Osteoblast (primary cell): ENCODE measurements around the gene BRSK2. TPM values are rescaled to one million over a fixed set of nuclear protein-coding genes. Genes with fewer than 3 reads are reported as not detected.
"Not testable (repeated sequence)": the region's sequence is repeated elsewhere in the genome, so short reads cannot be mapped to it uniquely, and the experiment has no call there.

Experiments
- DNase-seq: peaks from one replicate; pipeline ENCODE4 v3.0.0; 2011; ENCODE audit warnings: low spot score, mixed read lengths; ENCODE audit not compliant: insufficient read length; ENCODE audit errors: missing footprints
- H2AFZ ChIP-seq: 2 replicates; pipeline ENCODE4 v1.6.0; 2011; ENCODE audit warnings: mild to moderate bottlenecking, low read length
- H3K27ac ChIP-seq: 2 replicates; pipeline ENCODE4 v1.5.1; 2011; ENCODE audit warnings: mild to moderate bottlenecking, low read depth, low read length, moderate library complexity
- H3K27me3 ChIP-seq: 2 replicates; pipeline ENCODE4 v1.6.0; 2012; ENCODE audit warnings: mild to moderate bottlenecking, control low read depth, inconsistent platforms, low read length, moderate library complexity; ENCODE audit not compliant: insufficient read depth
- H3K36me3 ChIP-seq: 2 replicates; pipeline ENCODE4 v1.5.1; 2011; ENCODE audit warnings: mild to moderate bottlenecking, low read length, control low read depth, moderate library complexity; ENCODE audit not compliant: insufficient read depth
- H3K4me1 ChIP-seq: 2 replicates; pipeline ENCODE4 v1.5.1; 2011; ENCODE audit warnings: mild to moderate bottlenecking, low read length, control low read depth, moderate library complexity; ENCODE audit not compliant: insufficient read depth
- H3K4me2 ChIP-seq: 2 replicates; pipeline ENCODE4 v1.6.0; 2011; ENCODE audit warnings: mild to moderate bottlenecking, low read length; ENCODE audit not compliant: insufficient read depth
- H3K4me3 ChIP-seq: fragments of 200-600 bp; sonication (generic); 3 replicates; pipeline ENCODE4 v1.5.1; 2012; ENCODE audit warnings: mild to moderate bottlenecking, low read length, inconsistent platforms; ENCODE audit not compliant: insufficient read depth
- H3K79me2 ChIP-seq: 2 replicates; pipeline ENCODE4 v1.6.0; 2012; ENCODE audit warnings: mild to moderate bottlenecking, low read length, control low read depth, inconsistent platforms; ENCODE audit not compliant: insufficient read depth
- H3K9me3 ChIP-seq: 2 replicates; pipeline ENCODE4 v1.5.1; 2011; ENCODE audit warnings: low read depth, low read length, control low read depth
- H4K20me1 ChIP-seq: 2 replicates; pipeline ENCODE4 v1.6.0; 2012; ENCODE audit warnings: mild to moderate bottlenecking, low read length, control low read depth; ENCODE audit not compliant: insufficient read depth
- total RNA-seq: library from RNA; depleted of rRNA; stranded (reverse); fragments of >200 nt; gene quantifications from 2 replicates; pipeline ENCODE4 v1.2.3, GENCODE V29; 2012
- TF ChIP-seq, protein P1 (sequence below): IDR thresholded peaks from 2 replicates; pipeline ENCODE4 v1.5.1; 2011; ENCODE audit warnings: mild to moderate bottlenecking, low read depth, low read length, moderate library complexity; ENCODE audit errors: extremely low read depth

The BRSK2 gene
- total RNA-seq, 1 donor, result 0.36 TPM

DNA sequence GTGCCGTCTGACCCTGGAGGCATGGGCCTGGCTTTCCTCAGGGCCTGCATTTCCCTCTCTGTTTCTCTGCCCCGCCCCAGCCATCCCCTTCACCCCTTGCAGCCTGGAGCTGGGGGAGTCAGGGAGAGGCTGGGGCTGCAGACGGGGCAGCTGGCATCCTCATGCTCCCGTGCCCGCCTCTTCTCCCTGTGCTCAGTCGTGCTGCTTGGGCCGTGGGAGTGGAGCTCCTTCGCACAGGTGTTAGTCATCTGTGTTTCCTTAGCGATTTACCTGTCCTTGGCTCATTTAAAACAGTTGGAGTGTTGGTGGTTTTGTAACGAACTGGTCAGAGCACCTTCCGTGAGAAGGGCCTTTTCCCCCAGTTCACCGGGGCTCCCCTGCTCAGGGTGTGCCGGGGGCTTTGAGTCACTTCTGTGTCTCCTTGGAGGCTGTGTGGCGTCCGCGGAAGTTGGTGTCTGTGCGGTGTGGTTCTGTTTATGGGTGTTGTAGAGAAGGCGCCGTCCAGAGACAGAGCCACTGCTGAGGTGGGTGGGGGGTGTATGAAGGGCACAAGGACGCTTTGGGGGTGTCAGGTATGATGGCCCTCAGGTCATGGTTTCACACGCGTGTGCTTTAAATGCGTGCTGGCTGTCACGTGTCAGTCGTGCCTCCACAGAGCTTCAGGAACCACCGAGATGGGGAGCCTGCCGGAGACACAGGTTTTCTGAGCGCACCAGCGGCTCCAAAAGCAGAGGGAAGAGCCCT lies 19.5 kb downstream of the BRSK2 start:
- Histone ChIP-seq H3K27ac (no peak overlapping the region), H3K36me3 (no peaks in the 10 kb centered on the region), H3K4me1 (no peaks in the 10 kb centered on the region), H3K4me3 (no peak overlapping the region), H3K4me2 (no peak overlapping the region), H3K79me2 (no peaks in the 10 kb centered on the region), H2AFZ (no peak overlapping the region), H3K9me3 (no peaks in the 10 kb centered on the region), H4K20me1 (no peaks in the 10 kb centered on the region), H3K27me3 (no peaks in the 10 kb centered on the region)
- TF ChIP-seq, protein P1, sequence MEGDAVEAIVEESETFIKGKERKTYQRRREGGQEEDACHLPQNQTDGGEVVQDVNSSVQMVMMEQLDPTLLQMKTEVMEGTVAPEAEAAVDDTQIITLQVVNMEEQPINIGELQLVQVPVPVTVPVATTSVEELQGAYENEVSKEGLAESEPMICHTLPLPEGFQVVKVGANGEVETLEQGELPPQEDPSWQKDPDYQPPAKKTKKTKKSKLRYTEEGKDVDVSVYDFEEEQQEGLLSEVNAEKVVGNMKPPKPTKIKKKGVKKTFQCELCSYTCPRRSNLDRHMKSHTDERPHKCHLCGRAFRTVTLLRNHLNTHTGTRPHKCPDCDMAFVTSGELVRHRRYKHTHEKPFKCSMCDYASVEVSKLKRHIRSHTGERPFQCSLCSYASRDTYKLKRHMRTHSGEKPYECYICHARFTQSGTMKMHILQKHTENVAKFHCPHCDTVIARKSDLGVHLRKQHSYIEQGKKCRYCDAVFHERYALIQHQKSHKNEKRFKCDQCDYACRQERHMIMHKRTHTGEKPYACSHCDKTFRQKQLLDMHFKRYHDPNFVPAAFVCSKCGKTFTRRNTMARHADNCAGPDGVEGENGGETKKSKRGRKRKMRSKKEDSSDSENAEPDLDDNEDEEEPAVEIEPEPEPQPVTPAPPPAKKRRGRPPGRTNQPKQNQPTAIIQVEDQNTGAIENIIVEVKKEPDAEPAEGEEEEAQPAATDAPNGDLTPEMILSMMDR, result no peak
- no peak for DNase-seq

DNA sequence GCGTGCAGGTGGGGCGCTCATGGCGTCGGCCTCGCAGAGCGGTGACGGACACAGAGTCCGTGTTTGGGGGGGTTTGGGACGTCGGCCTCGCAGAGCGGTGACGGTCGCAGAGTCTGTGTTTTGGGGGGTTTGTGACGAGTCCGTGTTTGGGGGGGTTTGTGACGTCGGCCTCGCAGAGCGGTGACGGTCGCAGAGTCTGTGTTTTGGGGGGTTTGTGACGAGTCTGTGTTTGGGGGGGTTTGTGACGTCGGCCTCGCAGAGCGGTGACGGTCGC lies 20.1 kb downstream of the BRSK2 start:
- H3K27me3 ChIP-seq, H3K9me3 ChIP-seq, H3K79me2 ChIP-seq, H3K4me1 ChIP-seq, DNase-seq, H3K4me3 ChIP-seq, H3K27ac ChIP-seq, H3K4me2 ChIP-seq, H3K36me3 ChIP-seq, H4K20me1 ChIP-seq, H2AFZ ChIP-seq: not testable (repeated sequence)

DNA sequence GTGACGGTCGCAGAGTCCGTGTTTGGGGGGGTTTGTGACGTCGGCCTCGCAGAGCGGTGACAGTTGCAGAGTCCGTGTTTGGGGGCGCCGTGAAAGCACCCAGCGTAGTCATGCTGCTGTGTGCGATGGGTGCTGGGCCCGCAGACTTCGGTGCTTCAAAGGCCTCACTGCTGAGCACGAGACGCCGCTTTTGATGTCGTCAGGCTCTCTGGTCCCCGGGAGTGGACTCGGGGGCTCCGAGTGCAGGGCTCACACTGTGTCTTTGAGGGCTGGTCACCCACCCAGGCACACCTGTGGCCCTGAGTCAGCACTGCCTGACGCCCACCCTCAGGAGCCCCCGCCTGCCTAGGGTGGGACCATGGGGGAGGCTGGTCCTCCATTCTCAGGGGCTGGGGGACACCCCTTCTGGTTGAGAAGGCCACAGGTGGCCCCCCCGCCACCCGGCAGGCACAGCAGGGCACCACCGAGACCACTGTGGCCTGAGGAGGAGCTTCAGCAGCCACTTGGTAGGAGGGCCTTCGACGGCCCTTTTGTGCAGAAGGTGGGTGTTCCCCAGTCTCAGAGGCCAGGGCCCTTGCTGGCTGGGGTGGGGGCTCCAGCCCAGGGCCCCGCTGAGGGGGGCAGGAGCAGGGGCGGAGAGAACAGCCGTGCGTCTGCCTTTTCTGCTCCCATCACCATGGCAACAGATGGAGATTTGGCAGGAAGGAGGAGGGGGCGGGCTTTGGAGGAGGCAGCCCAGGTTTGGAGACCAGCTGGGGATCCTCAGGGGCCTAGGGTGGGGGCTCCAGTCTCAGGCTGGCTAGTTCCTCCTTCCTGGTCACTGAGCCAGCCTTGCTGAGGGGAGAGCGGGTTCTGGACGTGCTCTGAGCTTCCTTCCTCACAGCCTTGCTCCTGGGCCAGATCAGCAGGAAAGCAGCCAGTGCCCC lies 20.9 kb downstream of the BRSK2 start:
- no peak overlapping the region for H2AFZ ChIP-seq
- no peaks in the 10 kb centered on the region for H3K9me3 ChIP-seq
- H3K4me2 ChIP-seq, result no peak overlapping the region
- H3K79me2 ChIP-seq, result no peaks in the 10 kb centered on the region
- no peaks in the 10 kb centered on the region for H3K36me3 ChIP-seq
- H4K20me1 ChIP-seq, result no peaks in the 10 kb centered on the region
- H3K27ac ChIP-seq, result no peak overlapping the region
- no peaks in the 10 kb centered on the region for H3K27me3 ChIP-seq
- DNase-seq, result no peak
- TF ChIP-seq, protein P1, result no peak
- H3K4me3 ChIP-seq, result no peak overlapping the region
- H3K4me1 ChIP-seq, result no peaks in the 10 kb centered on the region

DNA sequence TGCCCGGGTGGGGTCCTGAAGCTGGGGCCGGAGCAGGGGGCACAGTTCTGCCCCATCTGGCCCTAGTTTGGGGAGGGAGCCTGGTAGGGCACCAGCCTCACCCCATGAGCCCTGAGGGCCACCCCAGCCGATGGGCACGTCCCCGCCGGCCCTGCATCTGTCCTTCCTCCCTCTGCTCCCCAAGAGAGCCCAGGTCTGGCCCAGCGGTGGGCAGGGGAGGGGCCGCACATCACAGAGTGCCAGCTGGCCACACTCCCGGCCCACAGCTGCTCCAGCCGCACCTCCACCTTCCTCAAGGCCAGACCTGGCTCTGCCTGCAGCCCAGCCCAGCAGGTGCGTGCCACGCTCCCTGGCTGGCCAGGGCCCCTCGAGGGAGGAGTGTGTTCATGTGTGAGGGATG lies 21.6 kb downstream of the BRSK2 start:
- no peaks in the 10 kb centered on the region for H3K4me1 ChIP-seq

DNA sequence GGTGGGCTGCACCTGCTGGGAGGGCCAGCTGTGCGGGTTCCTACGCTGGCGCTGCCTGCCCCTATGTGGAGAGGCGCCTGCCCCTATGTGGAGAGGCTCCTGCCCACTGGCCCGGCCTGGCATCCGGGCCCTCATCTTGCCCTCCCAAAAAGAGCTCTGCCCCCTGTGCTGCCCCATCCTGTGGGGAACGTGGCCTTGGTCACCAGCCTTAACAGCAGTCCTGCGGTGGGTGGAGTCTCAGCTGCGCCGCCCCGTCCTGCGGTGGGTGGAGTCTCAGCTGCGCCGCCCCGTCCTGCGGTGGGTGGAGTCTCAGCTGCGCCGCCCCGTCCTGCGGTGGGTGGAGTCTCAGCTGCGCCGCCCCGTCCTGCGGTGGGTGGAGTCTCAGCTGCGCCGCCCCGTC lies 22.0 kb downstream of the BRSK2 start:
- H2AFZ ChIP-seq, H4K20me1 ChIP-seq, H3K4me3 ChIP-seq, H3K4me2 ChIP-seq, H3K9me3 ChIP-seq, H3K36me3 ChIP-seq, H3K27me3 ChIP-seq, H3K79me2 ChIP-seq, H3K27ac ChIP-seq, H3K4me1 ChIP-seq, DNase-seq: not testable (repeated sequence)

More for the DNA sequence above, 21.6 kb downstream of the BRSK2 start:
- H4K20me1 ChIP-seq, result no peaks in the 10 kb centered on the region
- TF ChIP-seq, protein P1, result no peak
- no peaks in the 10 kb centered on the region for H3K36me3 ChIP-seq
- H3K27ac ChIP-seq, result no peak overlapping the region
- DNase-seq, result no peak
- no peak overlapping the region for H2AFZ ChIP-seq
- H3K4me2 ChIP-seq, result no peak overlapping the region
- H3K79me2 ChIP-seq, result no peaks in the 10 kb centered on the region
- H3K4me3 ChIP-seq, result no peak overlapping the region
- H3K27me3 ChIP-seq, result no peaks in the 10 kb centered on the region
- no peaks in the 10 kb centered on the region for H3K9me3 ChIP-seq
